HL-60/S4 treated with retinoic acid at 250 ng/mL for 4 days and 3 days (cell line): ENCODE results near the gene SLBP.

Experiments used
- in situ Hi-C: fragments of 300-500 bp; cut with MboI; formaldehyde crosslinking; loops from 2 replicates; pipeline ENCODE4 v1.7.0; 2022; ENCODE audit warnings: low sequenced_read_pairs

SLBP gene

DNA sequence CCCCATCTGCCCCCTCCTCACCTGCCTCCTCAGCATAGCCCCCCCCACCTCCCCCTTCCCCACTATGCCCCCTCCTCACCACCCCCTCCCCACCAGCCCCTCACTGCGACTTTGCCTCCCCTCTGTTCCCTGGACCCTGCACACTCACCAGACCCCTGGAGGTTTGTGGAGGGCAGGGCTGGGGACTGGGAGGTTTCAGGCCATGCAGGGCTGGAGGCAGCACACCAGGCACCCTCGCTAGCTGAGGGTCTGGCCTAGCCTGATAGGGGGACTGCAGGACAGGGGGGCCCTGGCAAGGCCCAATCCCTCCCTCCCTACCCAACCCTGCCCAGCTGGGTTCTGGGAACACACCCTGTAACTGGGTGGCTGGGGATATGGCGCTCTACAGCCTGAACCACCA is 37.3 kb upstream of the SLBP start:
- in situ Hi-C loops = loop anchor here (10.0 kb wide), 1 partner anchor 155 kb away; no protein-coding TSS in a partner anchor

DNA sequence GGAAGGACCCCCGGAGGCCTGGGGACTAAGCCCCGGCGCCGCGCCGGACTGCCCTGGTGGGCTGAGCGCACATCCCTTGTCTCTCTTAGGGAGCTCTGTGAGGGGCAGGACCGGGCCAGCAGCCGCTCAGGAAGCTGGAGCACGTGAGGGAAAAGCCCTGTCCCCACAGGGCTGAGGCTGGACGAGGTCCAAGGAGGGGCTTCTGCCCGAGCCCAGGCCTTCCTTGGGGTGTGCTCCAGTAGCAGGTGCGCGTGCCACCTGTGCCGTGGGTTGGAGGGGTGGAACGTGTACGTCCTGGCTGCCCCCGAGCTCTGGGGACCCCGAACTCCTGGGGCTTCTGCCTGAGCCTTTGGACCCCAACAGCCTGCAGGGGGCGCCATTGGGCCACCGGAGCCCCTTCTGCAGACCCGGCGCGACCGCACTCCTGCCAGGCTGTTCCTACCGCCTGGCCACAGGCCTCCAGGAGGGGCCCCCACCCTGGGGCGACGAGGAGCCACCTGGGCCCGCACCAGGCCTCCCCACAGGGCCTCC is 36.4 kb upstream of the SLBP start:
- in situ Hi-C loops = loop anchor here (10.0 kb wide), 1 partner anchor 156 kb away; no protein-coding TSS in a partner anchor

DNA sequence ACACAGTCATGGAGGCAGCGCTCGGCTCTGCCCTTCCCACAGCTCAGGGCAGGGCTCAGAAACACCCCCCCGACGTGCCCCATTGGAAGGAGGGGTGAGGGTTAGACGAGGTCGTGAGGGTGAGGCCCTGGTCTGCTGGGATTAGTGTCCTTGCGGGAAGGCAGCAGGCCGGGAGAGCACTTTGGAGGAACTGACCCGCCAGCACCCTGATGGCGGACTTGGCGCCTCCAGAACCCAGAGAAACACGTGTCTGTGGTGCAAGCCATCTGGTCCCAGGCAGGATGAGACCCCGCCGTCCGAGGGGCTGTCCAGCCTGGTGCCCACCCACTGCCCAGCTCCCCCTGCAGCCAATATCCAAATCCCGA is 35.5 kb upstream of the SLBP start:
- in situ Hi-C loops = loop anchor here (10.0 kb wide), 1 partner anchor 157 kb away; no protein-coding TSS in a partner anchor

DNA sequence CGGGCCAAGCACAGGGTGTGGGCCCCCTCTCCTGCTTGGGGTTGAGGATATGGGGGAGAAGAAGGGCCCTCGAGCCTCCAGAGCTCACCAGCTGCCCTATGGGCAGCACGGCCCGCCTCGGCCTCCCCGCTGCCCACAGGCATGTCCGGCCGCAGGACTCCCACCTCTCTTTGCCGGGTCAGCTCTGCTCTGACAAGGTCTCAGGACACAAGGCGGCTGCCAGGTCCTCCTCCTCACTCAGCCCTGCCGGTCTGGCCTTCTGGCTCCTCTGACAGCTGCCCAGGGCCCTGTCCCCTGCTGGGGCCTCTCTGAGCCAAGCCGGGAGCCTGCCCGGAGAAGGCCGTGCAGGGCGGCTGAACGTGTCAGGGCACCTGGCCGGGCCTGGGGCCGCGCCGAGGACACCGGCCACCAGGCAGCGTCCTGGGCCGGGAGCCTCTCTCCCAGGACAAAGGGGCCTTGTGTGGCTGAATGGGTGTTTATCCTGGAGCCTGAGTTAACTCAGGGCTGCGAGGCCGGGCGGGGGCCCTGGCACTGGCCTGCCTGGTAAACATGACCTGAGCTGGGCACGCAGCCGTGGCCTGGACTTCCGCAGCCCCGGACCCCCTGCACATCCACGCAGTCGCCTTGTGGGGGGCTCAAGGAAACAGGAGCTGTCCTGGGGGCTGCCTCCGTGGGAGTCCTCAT is 34.9 kb upstream of the SLBP start:
- in situ Hi-C loops = loop anchor here (10.0 kb wide), 1 partner anchor 158 kb away; no protein-coding TSS in a partner anchor

DNA sequence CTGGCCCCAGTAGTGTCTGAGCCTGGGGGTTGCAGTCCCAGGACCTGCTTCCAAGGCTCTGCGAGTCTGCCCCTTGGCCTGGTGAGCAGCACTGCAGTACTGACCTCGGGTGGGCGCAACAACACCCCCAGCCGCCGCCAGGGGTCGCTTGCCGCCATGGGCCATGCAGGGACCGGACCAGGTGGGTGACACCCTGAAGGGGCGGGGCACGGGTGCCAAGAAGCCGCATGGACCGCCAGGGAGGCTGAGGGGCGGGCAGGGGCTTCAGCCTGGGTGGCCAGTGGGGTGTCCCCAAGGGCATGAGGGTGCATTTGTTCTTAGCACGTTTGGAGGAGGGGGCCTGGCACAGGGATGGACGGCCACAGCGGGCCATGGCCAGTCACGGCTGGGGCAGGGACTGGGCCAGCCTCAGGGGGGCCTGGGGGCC is 34.2 kb upstream of the SLBP start:
- in situ Hi-C loops = loop anchor here (10.0 kb wide), 1 partner anchor 159 kb away; no protein-coding TSS in a partner anchor

DNA sequence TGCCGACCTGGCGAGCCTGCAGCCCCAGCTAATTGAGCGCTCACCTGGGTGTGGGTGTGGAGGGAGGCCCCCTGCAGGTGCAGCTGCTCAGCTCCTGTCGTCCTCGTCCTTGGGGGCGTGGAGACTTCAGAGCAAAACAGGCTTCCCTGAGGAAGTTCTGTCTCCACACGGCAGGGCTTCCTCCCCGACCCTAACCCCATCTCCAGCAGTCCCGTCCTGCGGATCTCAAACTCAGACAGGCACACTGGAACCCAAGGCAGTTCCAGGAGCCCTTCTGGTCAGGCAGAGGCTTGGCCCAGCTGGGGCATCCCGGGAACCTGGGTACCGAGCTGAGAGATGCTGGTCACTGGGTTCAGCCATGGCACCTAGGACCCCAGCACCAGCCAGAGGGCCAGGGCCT is 33.6 kb upstream of the SLBP start:
- in situ Hi-C loops = loop anchor here (10.0 kb wide), 1 partner anchor 159 kb away; no protein-coding TSS in a partner anchor

DNA sequence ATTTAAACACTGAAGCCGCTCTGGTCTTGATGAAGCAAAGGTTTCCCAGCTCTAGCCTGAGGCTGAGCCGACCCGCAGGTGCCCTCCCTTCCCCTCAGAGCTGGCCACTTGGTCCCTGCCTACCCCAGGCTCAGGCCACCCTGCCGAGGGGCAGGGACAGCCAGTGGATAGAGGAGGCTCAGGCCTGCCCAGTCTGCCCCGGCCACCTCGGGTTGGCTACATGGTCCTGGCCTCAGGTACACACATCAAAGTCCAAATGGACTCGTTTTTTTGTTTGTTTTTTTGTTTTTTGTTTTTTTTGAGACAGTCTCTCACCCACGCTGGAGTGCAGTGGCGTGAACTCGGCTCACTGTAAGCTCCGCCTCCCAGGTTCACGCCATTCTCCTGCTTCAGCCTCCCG is 33.0 kb upstream of the SLBP start:
- in situ Hi-C loops = loop anchor here (10.0 kb wide), 1 partner anchor 160 kb away; no protein-coding TSS in a partner anchor

DNA sequence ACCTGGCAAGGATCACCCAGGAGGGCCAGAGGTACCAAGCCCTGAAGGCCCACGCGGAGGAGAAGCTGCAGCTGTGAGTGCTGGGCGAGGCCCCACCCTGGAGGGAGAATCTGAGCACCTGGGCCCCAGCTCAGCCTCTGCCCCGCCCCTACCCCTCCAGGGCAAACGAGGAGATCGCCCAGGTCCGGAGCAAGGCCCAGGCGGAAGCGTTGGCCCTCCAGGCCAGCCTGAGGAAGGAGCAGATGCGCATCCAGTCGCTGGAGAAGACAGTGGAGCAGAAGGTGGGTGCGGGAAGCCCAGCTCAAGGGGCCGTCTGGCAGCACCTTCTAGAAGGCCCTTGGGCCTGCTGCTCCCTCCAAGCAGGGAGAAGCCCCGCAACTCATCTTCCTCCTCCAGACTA is 32.4 kb upstream of the SLBP start:
- in situ Hi-C loops = loop anchor here (10.0 kb wide), 1 partner anchor 160 kb away; no protein-coding TSS in a partner anchor

DNA sequence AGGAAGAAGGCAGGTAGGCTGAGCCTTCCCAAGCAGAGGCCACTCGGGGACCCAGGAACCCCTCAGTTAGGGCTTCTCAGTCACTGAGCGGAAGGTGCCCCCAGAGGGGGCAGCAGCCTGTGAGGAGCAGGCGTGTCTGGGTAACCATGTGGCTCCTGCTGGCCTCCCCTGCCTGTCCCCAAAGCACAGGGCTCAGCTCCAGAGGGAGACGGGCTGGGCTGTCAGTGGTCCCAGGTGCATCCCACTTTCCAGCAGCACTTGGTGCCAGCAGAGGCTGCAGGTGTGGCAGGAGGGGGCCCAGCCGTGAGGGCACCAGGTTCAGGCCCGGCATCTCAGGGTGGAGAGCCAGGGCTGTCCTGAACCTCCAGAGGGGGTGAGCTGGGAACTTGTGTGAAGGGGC is 31.9 kb upstream of the SLBP start:
- in situ Hi-C loops = loop anchor here (10.0 kb wide), 1 partner anchor 161 kb away; no protein-coding TSS in a partner anchor

DNA sequence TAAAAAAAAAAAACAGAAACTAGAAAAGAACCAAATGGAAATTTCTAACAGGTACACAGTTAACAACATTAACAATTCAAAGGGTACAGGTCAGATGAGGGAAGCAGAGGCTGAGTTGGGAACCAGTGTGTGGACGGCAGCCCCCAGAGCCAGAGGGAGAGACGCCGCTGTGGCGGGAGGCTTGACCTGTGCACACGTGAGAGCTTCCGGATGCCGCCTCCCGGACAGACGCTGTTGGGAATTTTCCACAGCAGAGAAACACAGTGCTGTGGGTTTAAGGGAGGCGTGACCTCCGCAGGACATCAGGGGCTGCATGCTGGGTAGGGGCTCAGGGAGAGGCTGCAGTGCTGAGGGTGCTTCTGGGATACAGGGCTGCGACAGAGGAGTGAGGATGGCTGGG is 31.4 kb upstream of the SLBP start:
- in situ Hi-C loops = loop anchor here (10.0 kb wide), 1 partner anchor 161 kb away; no protein-coding TSS in a partner anchor

DNA sequence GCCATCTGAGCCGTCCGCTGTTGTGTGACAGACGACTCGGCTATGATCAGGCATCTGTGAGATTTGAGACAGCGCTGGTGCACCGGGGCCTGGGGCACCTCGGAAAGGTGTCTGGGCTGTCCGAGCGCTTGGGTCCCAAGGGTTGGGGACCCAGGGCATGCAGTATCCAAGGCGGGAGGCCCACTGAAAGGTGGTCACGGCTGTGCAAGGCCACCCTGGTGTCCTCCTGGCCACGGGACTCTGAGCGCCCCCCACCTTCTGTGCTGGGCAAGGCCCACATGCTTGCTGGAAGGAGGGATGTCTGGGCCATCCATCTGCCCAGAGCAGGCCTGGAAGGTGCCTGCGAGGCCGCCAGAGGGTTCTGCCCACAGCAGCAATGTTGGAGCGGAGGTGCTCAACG is 29.1 kb upstream of the SLBP start:
- in situ Hi-C loops = loop anchor here (10.0 kb wide), 1 partner anchor 164 kb away; no protein-coding TSS in a partner anchor

DNA sequence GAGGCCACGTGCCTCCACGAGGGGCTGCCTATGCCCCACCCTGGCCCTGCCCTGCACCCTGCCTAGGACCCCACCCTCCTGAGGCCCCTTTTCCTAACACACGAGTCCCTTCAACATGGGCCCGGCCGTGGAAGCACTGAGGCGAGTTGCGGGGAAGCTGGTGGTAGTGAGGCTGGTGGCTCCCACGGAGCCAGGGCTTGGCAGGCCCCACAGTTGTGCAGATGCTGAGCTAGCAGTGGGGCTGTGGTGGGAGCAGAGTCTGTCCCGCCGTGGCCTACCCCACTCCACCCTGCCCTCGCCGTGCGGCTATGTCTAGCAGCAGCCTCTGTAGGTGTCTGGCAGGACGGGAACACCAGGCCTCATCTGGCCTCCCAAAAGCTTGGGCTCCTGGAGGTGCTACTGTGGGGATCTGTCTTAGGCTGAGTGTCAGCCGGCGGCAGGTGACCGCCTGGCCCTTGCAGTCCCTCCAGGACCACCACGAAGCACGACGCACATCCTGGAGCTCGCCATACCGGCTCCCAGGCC is 28.0 kb upstream of the SLBP start:
- in situ Hi-C loops = loop anchor here (10.0 kb wide), 1 partner anchor 165 kb away; no protein-coding TSS in a partner anchor

DNA sequence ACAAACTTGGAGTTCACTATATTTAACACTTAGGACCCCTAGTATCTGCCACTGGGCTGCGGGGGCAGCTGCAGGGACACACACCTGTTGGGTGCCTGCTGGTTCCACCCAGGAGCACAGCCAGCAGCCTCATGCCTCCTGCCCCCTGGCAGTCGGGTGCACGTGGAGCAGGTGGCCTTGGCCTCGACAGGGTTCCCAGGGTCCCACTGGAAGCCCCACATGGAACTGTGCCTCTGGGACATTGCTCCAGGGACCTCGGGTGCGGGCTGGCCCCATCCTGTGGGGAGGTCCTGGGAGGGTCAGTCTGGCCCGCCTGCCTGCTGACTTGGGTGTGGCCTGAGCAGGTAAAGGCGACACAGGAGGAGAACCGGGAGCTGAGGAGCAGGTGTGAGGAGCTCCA is 27.2 kb upstream of the SLBP start:
- in situ Hi-C loops = no loop called here

DNA sequence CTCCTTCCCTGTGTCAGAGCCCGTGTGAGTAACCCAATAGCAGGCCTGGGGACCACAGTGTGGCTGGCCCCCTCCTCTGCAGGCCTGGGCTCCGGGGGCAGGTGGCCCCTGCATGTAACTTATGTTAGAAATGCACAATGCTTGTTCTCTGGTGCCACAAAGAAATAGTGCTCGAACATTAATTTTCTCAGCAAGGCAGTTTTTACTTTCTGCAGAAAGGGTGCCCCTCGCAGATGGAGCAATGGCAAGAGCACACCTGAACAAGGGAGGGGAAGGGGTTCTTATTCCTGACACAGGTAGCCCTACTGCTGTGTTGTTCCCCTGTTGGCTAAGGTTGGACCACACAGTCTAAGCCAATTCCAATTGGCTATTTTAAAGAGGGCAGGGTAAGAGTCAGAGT is 26.3 kb upstream of the SLBP start:
- in situ Hi-C loops = no loop called here

DNA sequence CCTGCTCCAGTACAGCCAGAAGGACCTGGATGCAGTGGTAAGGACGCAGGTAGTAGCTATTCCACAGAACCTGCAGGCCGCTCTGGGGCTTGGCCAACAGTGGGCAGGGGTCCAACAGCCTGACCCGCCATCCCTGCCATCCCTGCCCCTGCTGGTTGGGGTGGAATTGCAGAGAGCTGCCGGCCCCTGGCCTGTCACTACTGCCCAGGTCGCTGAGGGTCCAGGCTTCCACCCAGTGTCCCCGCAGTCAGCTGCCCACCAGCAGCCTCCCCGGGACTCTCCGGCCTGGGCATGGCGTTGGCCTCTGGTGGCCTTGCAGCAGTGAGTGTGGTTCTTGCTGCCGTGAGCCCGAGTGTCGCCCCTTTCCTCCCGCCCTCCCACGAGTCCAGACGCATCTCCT is 25.5 kb upstream of the SLBP start:
- in situ Hi-C loops = no loop called here

DNA sequence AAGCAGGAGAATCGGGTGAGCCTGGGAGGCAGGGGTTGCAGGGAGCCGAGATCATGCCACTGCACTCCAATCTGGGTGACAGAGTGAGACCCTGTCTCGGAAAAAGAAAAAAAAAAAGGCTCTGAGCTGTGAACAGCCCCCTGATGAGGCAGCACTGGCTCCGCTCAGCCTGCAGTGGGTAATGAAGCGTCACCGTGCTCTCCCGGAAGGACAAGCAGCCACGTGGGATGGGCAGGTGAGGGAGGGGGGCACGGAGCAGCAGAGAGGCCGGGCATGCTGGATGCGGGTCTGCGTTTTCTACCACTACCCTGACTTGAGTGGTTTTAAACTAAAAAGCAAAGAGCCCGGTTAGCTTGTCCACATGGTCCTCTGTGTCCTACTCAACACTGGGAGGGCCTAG is 24.7 kb upstream of the SLBP start:
- in situ Hi-C loops = no loop called here

DNA sequence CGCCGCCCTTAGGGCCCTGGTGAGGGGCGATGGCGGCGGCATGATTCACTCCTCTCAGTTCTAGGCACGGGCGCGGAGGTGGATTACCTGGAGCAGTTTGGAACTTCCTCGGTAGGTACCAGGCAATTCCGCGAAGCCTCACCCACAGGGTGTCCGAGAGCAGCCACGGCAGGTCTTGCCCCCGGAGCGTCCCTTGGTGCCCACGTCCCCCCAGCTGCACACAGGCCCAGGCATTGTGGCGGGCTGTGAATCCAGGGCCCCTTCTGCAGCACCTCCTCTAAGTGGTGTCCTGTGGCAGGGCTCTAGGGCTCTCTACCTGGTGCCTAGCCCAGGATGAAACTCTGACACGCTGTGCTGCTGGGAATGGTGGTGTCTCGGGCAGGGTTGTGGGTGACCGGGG is 23.1 kb upstream of the SLBP start:
- in situ Hi-C loops = no loop called here

DNA sequence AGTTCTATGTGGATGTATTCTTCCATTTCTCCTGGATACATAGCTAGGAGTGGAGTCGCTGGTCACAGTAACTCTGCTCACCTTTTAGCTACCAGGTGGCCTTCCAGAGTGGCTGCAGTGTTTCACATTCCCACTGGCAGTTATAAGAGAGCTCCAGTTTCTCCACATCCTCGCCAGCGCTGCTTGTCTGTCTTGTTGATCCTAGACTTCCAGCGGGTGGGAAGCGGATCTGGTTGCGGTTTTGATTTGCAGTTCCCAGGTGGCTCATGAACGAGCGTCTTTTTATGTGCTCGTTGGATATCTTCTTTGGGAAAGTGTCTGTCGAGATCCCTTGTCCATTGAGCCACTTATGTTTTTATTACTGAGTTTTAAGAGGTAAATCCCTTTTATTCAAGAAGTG is 20.8 kb upstream of the SLBP start:
- in situ Hi-C loops = no loop called here

DNA sequence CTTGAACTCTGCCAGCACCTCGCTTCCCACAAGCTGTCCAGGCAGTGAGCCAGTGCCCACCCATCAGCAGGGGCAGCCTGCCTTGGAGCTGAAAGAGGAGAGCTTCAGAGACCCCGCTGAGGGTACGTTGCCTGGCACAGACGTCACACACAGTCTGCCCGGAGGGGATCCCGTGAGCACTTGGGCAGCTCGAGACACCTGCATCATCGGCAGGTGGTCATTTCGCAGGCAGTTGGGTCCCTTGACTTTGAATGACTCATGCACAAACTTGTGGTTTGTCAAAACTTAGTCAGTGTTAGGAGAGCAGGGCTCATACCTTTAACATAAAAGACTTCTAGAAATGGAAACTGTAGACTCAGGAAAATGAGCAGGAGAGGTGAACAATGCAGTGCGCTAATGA is 19.1 kb upstream of the SLBP start:
- in situ Hi-C loops = no loop called here

DNA sequence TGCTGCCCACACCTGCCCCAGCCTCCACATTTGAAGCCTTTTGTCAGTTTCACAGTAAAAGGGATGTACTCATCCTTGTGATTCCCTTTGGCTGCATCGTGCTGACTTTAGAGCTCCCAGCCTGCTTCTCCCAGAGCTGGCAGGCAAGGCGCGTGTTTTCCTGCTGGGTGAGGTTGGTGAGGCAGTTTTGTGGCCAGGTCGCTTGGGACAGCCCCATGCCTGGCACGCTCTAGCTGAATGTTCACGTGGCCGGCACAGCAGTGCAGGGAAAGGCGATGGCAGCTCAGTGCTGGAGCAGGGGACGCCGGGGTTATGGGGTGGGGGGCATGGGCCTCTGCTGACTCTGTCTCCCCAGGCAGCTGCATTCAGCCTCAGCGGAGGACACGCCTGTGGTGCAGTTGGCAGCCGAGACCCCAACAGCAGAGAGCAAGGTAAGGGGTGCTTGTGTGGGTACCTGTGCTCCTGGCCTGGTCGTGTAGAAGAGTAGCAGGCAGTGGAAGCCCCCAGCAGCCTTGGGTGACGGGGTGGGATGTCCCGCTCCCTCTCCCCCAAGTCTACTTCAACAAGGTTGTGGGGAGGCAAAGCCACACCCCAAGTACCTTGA is 18.5 kb upstream of the SLBP start:
- in situ Hi-C loops = no loop called here
